GM12878 (cell line): Measurements from ENCODE around the gene LIN28B. TPM values are rescaled to one million over a fixed set of nuclear protein-coding genes. Genes with fewer than 3 reads are reported as not detected.

ENCODE experiments used
- ATAC-seq: fragments of 200-7000 bp; cut with Tn5 transposase; 3 replicates; pipeline ENCODE4 v1.9.1; 2020; ENCODE audit warnings: mild to moderate bottlenecking, moderate library complexity
- BruUV-seq: library from RNA; stranded (reverse); fragments of 400-500 nt; replicated peaks from 2 replicates; lab custom pipeline; 2021; lab: Mats Ljungman, UMichigan
- CTCF ChIA-PET: fragments of 300-600 bp; sonication (Branson Sonifier 250); formaldehyde crosslinking; extraction: SDS; loops from one replicate; lab custom pipeline; 2021; ENCODE audit warnings: inconsistent platforms; lab: Yijun Ruan, JAX
- POLR2A ChIA-PET: fragments of 350-600 bp; formaldehyde crosslinking; extraction: SDS; loops from one replicate; lab custom pipeline; 2021; ENCODE audit warnings: inconsistent platforms; lab: Charles Lee
- RAD21 ChIA-PET: fragments of 300-600 bp; sonication (Branson Sonifier 250); formaldehyde crosslinking; loops from one replicate; lab custom pipeline; 2023; ENCODE audit warnings: antibody characterized with exemption; ENCODE audit not compliant: unreplicated experiment; lab: Charles Lee
- SMC1A ChIA-PET: fragments of 300-600 bp; sonication (Branson Sonifier 250); formaldehyde crosslinking; loops from one replicate; lab custom pipeline; 2023; ENCODE audit not compliant: unreplicated experiment, uncharacterized antibody; lab: Charles Lee
- DNase-seq: peaks from one replicate; pipeline ENCODE4 v3.0.0-alpha.2; 2011; ENCODE audit warnings: low read depth, low spot score
- FAIRE-seq: peaks from 3 replicates; lab custom pipeline; 2011; peaks lifted over from hg19 to GRCh38; lab: Jason Lieb, UNC
- H2AFZ ChIP-seq: 2 replicates; pipeline ENCODE4 v1.6.0; 2011; ENCODE audit warnings: low read depth, low read length, control low read depth; ENCODE audit not compliant: control insufficient read depth
- H3K27ac ChIP-seq: 2 replicates; pipeline ENCODE4 v1.5.1; 2011; ENCODE audit warnings: control low read depth; ENCODE audit not compliant: control insufficient read depth, insufficient read depth
- H3K27me3 ChIP-seq, 2 experiments: replicated peaks in 1 of 2; 2 replicates each; pipeline versions ENCODE4 v1.6.0 to v1.6.1; 2011; ENCODE audit warnings: low read length in 1 of 2; ENCODE audit not compliant: control insufficient read depth in 2 of 2, insufficient read depth in 2 of 2
- H3K36me3 ChIP-seq, 2 experiments: 2 replicates each; pipeline ENCODE4 v1.5.1; 2011; ENCODE audit warnings: low read length in 1 of 2; ENCODE audit not compliant: control insufficient read depth in 2 of 2, insufficient read depth in 2 of 2
- H3K4me1 ChIP-seq: 2 replicates; pipeline ENCODE4 v1.6.1; 2011; ENCODE audit warnings: mild to moderate bottlenecking, low read length, moderate library complexity, mixed read lengths; ENCODE audit not compliant: control insufficient read depth, insufficient read depth
- H3K4me2 ChIP-seq: 2 replicates; pipeline ENCODE4 v1.6.0; 2011; ENCODE audit warnings: control low read depth; ENCODE audit not compliant: control insufficient read depth, insufficient read depth
- H3K4me3 ChIP-seq: fragments of 200-600 bp; sonication (generic); 2 replicates; pipeline ENCODE4 v1.5.1; 2016
- H3K79me2 ChIP-seq: 2 replicates; pipeline ENCODE4 v1.6.0; 2011; ENCODE audit warnings: low read length; ENCODE audit not compliant: control insufficient read depth, insufficient read depth
- H3K9ac ChIP-seq: 2 replicates; pipeline ENCODE4 v1.8.0; 2011; ENCODE audit warnings: low read length, control low read depth, mixed read lengths; ENCODE audit not compliant: control insufficient read depth, insufficient read depth
- H3K9me3 ChIP-seq: replicated peaks from 3 replicates; pipeline ENCODE4 v1.5.1; 2011; ENCODE audit warnings: mild to moderate bottlenecking, low read length; ENCODE audit not compliant: control insufficient read depth, insufficient read depth
- H4K20me1 ChIP-seq: 2 replicates; pipeline ENCODE4 v1.6.0; 2011; ENCODE audit not compliant: control insufficient read depth, insufficient read depth
- ATF3 ChIP-seq: IDR thresholded peaks from 2 replicates; pipeline ENCODE4 v1.6.1; 2011; ENCODE audit warnings: low read depth, mild to moderate bottlenecking, low read length, moderate library complexity, borderline replicate concordance; ENCODE audit errors: extremely low read depth
- CEBPZ ChIP-seq: fragments of 150-350 bp; IDR thresholded peaks from 2 replicates; pipeline ENCODE4 v1.6.1; 2016; ENCODE audit warnings: low read depth, low read length
- JUNB ChIP-seq: IDR thresholded peaks from 2 replicates; pipeline ENCODE4 v1.6.1; 2016; ENCODE audit warnings: antibody characterized with exemption, mild to moderate bottlenecking
- MTA2 ChIP-seq: fragments of 450-650 bp; IDR thresholded peaks from 2 replicates; pipeline ENCODE4 v1.6.1; 2016; ENCODE audit warnings: low read depth, mild to moderate bottlenecking, moderate library complexity
- SREBF2 ChIP-seq: IDR thresholded peaks from 2 replicates; pipeline ENCODE4 v1.6.1; 2012; ENCODE audit warnings: mild to moderate bottlenecking, low read length
- WGBS: methylation state at CpG from one replicate; pipeline ENCODE4 v1.1.6; 2016; ENCODE audit warnings: low lambda C conversion rate; ENCODE audit not compliant: insufficient replicate concordance, insufficient coverage; ENCODE audit errors: missing lambda C conversion rate; 5-methylcytosine and 5-hydroxymethylcytosine counted together
- in situ Hi-C: fragments of 300-500 bp; cut with MboI; formaldehyde crosslinking; loops from 9 replicates; pipeline ENCODE4 v1.14.3; 2018; ENCODE audit warnings: mixed read lengths
- intact Hi-C: fragments of 100-400 bp; cut with micrococcal nuclease; formaldehyde crosslinking; loops from one replicate; pipeline ENCODE4 v1.14.2; 2022; ENCODE audit not compliant: unreplicated experiment
- polyA plus RNA-seq, 11 experiments: library from polyadenylated mRNA; depleted of rRNA in 4 of 11; unstranded in 6 of 11; stranded (reverse) in 5 of 11; fragments of >200 nt; fragmentation: Nextera tagmentation in 4 of 11; fragmentation: Illumina TruSeq in 1 of 11; extraction: Ambion mirVana in 4 of 11; extraction: Trizol in 1 of 11; gene quantifications; 1 replicate in 1 of 11; 2 replicates in 10 of 11; pipeline versions ENCODE4 v1.2.1 to v1.2.3, GENCODE V29; 2011 to 2016; ENCODE audit warnings: inconsistent platforms in 2 of 11, missing spikeins in 2 of 11, low read depth in 1 of 11
- total RNA-seq, 4 experiments: library from RNA; depleted of rRNA in 3 of 4; stranded (reverse); fragments of >200 nt in 3 of 4; fragmentation: Illumina TruSeq in 1 of 4; extraction: Trizol in 1 of 4; gene quantifications; 2 replicates each; pipeline versions ENCODE4 v1.2.1 to v1.2.3, GENCODE V29; 2013 to 2021
- TF ChIP-seq, protein P1 (sequence below): fragments of 450-650 bp; formaldehyde crosslinking; IDR thresholded peaks from 2 replicates; pipeline ENCODE4 v1.4.0; 2022; ENCODE audit warnings: mild to moderate bottlenecking, moderate library complexity

The LIN28B gene
- total and polyA plus RNA-seq, 10 of the 15 experiments (the other 5 are each of a cell fraction or from before 2014, with no cell fraction given), result 0.01 to 2.4 (median 0.09) TPM; not detected in 6

DNA sequence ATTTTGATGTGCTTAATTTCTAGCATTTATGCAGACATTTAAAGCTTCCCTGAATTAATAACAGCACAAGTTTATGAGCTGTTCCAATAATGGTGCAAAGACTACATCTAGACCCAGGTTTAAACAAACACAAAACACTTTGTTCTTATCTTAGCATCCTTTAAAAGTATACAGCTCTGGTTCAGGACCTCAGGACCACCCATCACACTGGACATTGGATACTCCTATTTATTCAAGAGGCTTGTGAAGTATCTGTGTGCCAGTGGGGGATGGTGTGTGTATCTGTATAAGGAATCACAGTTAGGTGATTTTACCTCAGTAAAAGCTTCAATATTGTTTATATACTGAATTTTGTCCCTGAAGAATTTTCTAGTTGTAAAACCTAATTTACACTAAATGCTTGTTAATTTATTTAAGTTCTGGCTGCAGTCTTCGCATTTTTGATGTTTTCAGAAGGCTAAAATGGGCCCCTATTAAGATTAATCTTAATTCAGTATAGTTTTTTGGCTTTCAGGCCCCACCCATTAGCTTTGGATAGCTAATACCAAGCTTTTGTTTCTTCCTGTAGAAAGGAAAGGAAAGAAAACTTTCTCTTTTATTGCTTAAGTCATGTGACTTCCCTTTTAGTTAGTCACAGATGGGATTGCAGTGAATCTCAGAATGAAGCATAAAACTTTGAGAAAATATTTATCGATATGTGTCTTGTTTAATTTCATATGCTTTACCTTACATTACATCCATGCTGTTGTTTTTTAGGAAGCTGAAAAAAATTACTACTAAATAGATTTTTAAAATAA, 13.1 kb downstream of the LIN28B start:
- no peaks in the 10 kb centered on the region for H3K9me3 ChIP-seq
- H3K4me2 ChIP-seq, result no peak overlapping the region
- H3K4me3 ChIP-seq, result no peak overlapping the region
- RAD21 ChIA-PET, result no interaction called here
- ATAC-seq, result no peak
- H3K27me3 ChIP-seq, result no peaks in the 10 kb centered on the region
- FAIRE-seq, result no peak
- 22% methylated on average over 2 of the region's 2 CpGs for WGBS
- CTCF ChIA-PET, result interaction anchor here (1.1 kb wide), 1 partner anchor 180 kb away, joined by 3 read pairs; no protein-coding TSS in a partner anchor
- no peak overlapping the region for H2AFZ ChIP-seq
- SMC1A ChIA-PET, result interaction anchor here (1.3 kb wide), 2 partner anchors 10 to 12 kb away, joined by 3 to 4 read pairs; no protein-coding TSS in a partner anchor
- no peak for DNase-seq
- H3K27ac ChIP-seq, result no peak overlapping the region
- H4K20me1 ChIP-seq, result no peaks in the 10 kb centered on the region
- no peaks in the 10 kb centered on the region for H3K79me2 ChIP-seq
- POLR2A ChIA-PET, result no interaction called here
- no peaks in the 10 kb centered on the region for H3K4me1 ChIP-seq
- H3K36me3 ChIP-seq, result no peaks in the 10 kb centered on the region
- intact Hi-C loops, result no loop called here
- H3K9ac ChIP-seq, result no peak overlapping the region
- no peak for TF ChIP-seq SREBF2
- TF ChIP-seq MTA2, result no peak
- TF ChIP-seq, all 136 proteins: peak for 0
- in situ Hi-C loops, result no loop called here
- BruUV-seq, result no TSS peak

- WGBS, result 11% methylated on average over 3 of the region's 3 CpGs
- no peaks in the 10 kb centered on the region for H3K79me2 ChIP-seq
- ChIA-PET CTCF (no interaction called here), RAD21 (no interaction called here), POLR2A (no interaction called here), SMC1A (no interaction called here)
- H3K4me2 ChIP-seq, result no peak overlapping the region
- no TSS peak for BruUV-seq
- H3K9ac ChIP-seq, result no peak overlapping the region
- H3K4me3 ChIP-seq, result no peak overlapping the region
- FAIRE-seq, result no peak
- no peak overlapping the region for H2AFZ ChIP-seq
- H3K9me3 ChIP-seq, result no peaks in the 10 kb centered on the region
- no peak for DNase-seq
- H3K27me3 ChIP-seq, result no peaks in the 10 kb centered on the region
- H3K27ac ChIP-seq, result no peak overlapping the region
- no peaks in the 10 kb centered on the region for H4K20me1 ChIP-seq
- intact Hi-C loops, result no loop called here
- in situ Hi-C loops, result no loop called here
- no peaks in the 10 kb centered on the region for H3K36me3 ChIP-seq
- no peak for ATAC-seq
- H3K4me1 ChIP-seq, result no peaks in the 10 kb centered on the region
- TF ChIP-seq CEBPZ (no peak), ATF3 (no peak), JUNB (no peak)
- TF ChIP-seq, protein P1, sequence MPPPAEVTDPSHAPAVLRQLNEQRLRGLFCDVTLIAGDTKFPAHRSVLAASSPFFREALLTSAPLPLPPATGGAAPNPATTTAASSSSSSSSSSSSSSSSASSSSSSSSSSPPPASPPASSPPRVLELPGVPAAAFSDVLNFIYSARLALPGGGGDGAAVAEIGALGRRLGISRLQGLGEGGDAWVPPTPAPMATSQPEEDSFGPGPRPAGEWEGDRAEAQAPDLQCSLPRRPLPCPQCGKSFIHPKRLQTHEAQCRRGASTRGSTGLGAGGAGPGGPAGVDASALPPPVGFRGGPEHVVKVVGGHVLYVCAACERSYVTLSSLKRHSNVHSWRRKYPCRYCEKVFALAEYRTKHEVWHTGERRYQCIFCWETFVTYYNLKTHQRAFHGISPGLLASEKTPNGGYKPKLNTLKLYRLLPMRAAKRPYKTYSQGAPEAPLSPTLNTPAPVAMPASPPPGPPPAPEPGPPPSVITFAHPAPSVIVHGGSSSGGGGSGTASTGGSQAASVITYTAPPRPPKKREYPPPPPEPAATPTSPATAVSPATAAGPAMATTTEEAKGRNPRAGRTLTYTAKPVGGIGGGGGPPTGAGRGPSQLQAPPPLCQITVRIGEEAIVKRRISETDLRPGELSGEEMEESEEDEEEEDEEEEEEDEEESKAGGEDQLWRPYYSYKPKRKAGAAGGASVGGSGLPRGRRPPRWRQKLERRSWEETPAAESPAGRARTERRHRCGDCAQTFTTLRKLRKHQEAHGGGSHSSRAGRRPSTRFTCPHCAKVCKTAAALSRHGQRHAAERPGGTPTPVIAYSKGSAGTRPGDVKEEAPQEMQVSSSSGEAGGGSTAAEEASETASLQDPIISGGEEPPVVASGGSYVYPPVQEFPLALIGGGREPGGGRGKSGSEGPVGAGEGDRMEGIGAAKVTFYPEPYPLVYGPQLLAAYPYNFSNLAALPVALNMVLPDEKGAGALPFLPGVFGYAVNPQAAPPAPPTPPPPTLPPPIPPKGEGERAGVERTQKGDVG (CRISPR knock-in tag), result no peak
These were observed 16.5 kb downstream of the LIN28B start for GRCh38 chr6:104973404-104973803.
